Middle frontal gyrus (tissue), 1 donor: ENCODE data around the gene GNG2.

ENCODE experiments used
- DNase-seq: peaks from one replicate; pipeline ENCODE4 v3.0.0-alpha.2; 2015; ENCODE audit warnings: low spot score; ENCODE audit errors: extremely low spot score

GNG2 gene

DNA sequence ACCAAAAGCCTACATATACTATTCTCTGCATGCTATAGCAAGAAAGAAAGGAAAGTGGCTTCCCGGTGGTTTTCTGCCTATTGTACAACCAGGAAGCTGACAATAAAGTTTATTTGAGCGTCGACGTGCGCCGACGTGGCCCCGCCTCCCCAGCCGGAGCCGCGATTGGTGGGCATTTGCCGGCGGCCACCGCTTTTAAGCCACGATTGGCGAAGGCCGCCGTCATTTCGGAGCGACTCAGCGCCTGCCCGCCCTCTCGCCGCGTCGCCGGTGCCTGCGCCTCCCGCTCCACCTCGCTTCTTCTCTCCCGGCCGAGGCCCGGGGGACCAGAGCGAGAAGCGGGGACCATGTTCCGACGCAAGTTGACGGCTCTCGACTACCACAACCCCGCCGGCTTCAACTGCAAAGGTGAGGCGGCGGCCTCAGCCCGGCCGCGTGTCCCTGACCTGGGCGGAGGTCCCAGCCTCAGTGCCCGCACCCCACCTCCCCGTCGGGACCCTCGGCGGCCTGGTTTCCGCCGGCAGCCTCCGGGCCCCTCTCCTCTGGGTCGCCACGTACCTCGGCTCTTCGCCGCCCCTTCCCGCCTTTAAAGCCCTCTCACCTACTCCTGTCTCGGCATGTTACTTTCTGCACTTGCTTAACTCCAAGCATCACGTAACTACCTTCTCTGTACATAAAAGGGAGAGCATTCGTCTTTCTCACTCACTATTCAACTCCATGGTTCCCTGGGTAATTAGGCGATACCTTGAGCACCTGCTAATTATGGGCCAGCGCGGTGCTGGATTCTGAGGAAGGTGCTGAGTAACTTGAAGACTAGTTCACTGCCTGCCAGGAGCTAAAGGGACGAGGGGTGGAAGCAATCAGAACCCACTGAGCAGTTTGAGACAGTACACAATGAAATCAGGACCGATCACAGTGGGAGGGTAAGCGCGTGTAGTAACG is 129.2 kb downstream of the GNG2 start, which contains the start of gene RTRAF:
TSS of gene RTRAF (plus strand) at position 254 of the 942 bp plus-strand sequence. CDS start at position 348, 94 bp downstream.
- DNase-seq, result peak; percentile 91

DNA sequence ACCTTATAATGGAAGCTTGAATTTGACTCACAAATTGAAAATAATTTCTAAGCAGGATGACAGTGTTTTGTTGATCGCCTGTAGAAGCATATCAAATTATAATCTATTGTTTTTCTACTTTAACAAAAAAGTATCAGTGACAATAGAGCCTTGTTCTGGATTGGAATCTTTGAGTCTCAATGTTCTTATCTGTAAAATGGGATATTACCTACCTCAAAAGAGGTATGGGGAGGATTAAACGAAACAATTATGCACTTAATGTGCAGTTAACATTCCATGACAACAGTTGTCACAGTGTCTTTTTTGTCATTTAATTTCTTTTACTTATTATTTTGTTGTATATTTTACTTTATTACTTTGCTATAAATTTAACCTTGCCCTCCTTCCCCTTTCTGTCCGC is 130.1 kb downstream of the GNG2 start:
- no peak for DNase-seq

DNA sequence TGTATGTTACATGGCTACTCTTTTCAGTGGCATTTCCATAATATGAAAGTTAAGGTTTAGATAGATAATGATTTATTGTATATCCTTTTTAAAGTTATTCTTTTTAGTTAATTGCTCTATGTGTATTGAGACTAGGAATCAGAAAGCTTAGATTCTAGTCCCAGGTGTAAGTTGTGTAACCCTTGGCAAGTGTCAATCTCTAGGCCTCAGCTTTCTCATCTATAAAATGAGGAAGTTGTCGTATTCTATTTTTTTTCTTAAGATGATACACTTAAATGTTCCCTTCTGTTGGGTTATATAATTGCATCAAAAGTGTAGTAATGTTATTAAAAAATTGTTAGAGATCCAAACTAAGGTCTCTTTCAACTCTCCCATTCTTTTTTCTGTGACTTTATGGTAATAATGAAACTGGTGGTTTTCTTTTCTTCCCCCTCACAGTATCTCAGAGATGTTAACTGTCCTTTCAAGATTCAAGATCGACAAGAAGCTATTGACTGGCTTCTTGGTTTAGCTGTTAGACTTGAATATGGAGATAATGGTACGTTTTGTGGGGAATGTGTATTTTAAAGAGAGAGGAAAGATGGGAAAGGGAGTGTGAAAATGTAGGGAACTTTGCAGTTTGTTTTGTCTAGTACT is 133.0 kb downstream of the GNG2 start:
- no peak for DNase-seq

DNA sequence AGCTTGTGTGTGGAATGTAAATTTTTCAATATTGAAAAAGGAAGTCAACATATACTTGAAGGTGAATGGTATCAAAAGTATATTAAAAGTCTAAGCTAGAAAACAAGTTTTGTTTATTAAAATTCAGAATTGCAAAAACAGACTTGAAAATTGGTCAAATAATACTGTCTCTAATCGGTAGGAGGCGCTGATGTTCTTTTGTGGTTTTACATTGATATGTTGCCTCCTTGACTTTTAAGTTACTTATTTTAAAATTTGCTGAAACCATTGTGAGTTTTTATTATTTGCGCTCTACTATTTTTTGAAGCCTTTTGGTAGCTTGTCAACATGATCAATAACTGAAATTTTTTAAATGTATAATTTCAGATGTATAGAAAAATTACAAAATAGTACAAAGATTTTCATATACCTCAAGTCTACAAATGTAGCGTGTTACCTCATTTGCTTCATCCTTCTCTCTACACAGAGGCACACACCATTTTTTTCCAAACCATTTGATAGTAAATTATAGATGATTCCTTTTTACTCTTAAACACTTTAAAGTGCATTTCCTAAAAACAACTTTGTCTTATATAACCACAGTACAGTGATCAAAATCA is 135.8 kb downstream of the GNG2 start:
- DNase-seq, result no peak

- DNase-seq, result no peak
Measured at GRCh38 chr14:51998348-51998747, 137.9 kb downstream of the GNG2 start.

DNA sequence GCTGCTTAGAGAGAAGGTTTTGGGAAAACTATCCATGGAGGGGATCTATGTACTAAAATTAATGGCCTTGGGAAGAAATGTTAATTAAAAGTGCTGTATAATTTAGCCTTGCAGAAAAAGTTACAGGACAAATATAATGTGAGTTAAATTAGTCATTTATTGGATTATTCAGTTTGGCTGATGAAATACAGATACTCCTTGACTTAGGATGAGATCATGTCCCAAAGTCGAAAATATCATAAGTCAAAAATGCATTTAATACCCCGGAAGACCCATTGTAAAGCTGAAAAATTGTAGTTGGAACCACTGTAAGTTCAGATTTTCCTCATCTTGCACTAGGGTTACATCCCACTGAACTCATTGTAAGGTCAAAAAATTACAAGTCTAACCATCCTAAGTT is 138.7 kb downstream of the GNG2 start:
- DNase-seq, result no peak

GRCh38 chr14:52000019-52000582 is 139.7 kb downstream of the GNG2 start:
- no peak for DNase-seq

DNA sequence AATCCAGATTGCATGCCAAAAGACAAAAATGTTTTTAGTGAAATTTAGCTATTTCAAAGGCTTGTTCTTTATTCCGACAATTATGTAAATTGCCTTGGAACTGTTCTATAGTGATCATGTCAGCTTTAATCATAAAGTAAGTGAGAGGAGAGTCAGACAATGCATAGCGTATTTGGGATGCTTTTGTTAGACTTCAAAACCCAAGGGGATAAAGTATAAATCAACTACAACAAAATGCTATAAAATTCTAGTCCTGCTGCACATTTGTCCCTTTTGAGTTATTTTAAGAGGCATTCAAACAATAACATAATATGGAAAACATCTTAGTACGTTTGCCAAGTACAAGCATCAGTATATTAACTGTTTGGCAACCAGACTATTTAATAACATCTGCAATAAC is 140.3 kb downstream of the GNG2 start:
- DNase-seq, result no peak

GRCh38 chr14:52002542-52002941 is 142.1 kb downstream of the GNG2 start:
- DNase-seq, result no peak

GRCh38 chr14:52003324-52003723 is 142.9 kb downstream of the GNG2 start:
- no peak for DNase-seq

- DNase-seq, result no peak
Measured at GRCh38 chr14:52005625-52006024, 145.2 kb downstream of the GNG2 start.

- no peak for DNase-seq
Measured at GRCh38 chr14:52006361-52006760, 145.9 kb downstream of the GNG2 start.

GRCh38 chr14:52007211-52007610 is 146.8 kb downstream of the GNG2 start:
- DNase-seq, result no peak

DNA sequence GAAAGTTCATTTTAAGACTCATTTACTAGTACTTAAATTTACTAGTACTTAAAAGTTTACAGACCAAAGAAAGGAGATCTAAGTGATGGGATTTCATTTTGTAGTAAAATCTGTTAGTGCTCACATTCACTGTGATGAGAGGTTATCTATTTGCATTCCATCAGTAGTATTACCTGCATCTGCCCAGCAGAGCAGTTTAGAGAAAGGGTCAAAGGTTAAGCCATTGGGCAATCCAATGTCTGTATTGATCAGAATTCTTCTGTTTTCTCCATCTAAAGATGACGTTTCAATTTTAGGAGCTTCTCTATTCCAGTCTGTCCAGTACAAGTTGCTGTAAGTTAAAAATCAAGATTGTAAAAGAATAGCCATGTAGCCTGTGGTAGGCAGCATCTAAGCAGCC is 147.2 kb downstream of the GNG2 start:
- DNase-seq, result no peak

- no peak for DNase-seq
Measured at GRCh38 chr14:52008136-52008535, 147.7 kb downstream of the GNG2 start.

DNA sequence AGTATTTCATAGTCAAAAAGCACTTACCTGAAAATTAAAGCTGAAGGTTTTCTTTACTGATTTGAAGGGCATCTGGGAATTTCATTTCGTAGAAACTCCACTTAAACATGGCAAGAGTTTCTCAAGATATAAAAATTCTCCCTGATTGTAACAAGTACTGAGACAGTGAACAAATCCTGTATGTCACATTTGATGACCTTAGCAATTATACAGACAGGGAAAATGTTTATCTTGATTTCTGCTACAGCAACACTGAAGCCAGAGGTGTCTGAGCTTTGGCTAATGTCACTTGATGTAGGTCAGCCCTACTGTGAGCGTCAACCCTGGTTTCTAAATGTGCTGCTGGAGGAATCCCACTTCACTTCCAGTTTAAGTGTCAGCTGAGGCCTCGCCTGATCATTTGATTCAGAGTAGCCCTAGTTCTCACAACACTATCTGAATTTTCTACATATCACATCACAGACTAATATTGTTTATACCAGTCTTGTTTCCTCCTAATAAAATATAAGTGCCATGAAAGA is 149.8 kb downstream of the GNG2 start:
- DNase-seq, result no peak

DNA sequence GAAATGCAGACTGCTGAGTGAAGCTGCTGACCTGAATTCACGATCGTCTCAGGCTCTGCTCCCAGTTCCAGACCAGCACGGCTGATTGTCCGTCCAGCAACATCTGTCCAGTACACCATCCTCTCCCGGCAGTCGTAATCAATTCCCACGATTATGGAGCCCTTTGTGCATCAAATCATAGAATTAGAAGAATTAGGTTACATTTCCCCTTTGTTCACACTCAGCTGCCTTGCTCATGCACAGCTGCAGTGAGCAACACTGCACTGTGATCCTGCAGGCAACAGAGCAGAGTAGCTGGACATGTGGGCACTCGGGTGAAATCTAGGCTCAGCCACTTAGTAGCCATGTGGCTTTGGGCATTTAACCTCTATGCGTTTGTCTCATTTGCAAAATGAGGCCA is 151.1 kb downstream of the GNG2 start:
- no peak for DNase-seq

GRCh38 chr14:52012635-52013034 is 152.2 kb downstream of the GNG2 start:
- DNase-seq, result no peak

GRCh38 chr14:52013984-52014600 is 153.7 kb downstream of the GNG2 start:
- no peak for DNase-seq

DNA sequence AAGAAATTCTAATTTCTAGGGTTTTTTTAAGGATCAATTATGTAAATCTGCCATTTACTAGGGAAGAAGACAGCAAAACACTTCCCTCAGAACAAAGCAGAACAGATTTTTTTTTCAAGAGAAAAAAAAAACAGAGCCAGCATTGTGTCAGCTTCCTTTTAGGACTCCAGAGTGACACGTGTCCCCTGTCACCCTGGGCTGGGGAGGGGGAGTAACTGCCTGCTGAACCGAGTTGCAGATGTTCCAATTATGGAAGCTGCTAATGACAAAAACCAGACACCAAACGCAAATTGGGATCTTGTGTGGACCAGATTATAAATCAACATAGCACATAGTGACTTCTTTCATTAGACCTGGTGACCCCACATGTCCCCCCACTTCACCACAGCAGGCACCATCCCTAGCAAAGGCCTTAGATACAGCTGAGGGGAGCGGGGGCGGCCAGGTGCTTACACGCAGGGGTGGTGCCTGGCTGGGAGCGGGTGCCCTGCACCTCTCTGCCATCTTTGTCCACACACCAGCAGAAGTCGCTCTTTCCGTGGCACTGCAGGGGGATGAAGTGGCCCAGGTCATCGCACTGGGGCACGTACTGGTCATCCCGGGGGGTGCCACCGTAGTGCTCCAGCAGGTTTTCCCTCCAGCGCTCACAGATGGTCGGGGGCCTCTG is 154.3 kb downstream of the GNG2 start:
- peak; percentile 52 for DNase-seq
